H1 (cell line): ENCODE measurements around the gene DCUN1D2. TPM values are rescaled to one million over a fixed set of nuclear protein-coding genes. Genes with fewer than 3 reads are reported as not detected.

ENCODE experiments used
- CTCF ChIA-PET: fragments of 300-600 bp; sonication (Branson Sonifier 250); formaldehyde crosslinking; loops from one replicate; lab custom pipeline; 2021; ENCODE audit not compliant: partially characterized antibody; lab: Charles Lee
- POLR2A ChIA-PET: fragments of 300-600 bp; sonication (Branson Sonifier 250); formaldehyde crosslinking; loops from one replicate; lab custom pipeline; 2021; ENCODE audit warnings: inconsistent platforms; ENCODE audit not compliant: partially characterized antibody; lab: Charles Lee
- DNase-seq, 2 experiments: peaks; one replicate each; pipeline versions ENCODE4 v3.0.0 to v3.0.0-alpha.2; 2010 to 2022; ENCODE audit warnings: low spot score in 2 of 2, low read depth in 1 of 2, mixed read lengths in 1 of 2
- FAIRE-seq: peaks from 2 replicates; lab custom pipeline; 2011; peaks lifted over from hg19 to GRCh38; lab: Jason Lieb, UNC
- H2AFZ ChIP-seq: 2 replicates; pipeline ENCODE4 v1.8.1; 2012; ENCODE audit warnings: low read length, inconsistent platforms
- H2AK5ac ChIP-seq: 2 replicates; pipeline ENCODE4 v1.6.1; 2013; ENCODE audit warnings: low read depth, low read length
- H2BK120ac ChIP-seq: replicated peaks from 2 replicates; pipeline ENCODE3; 2013; ENCODE audit warnings: low read depth, low read length, inconsistent platforms
- H2BK12ac ChIP-seq: 2 replicates; pipeline ENCODE4 v1.6.1; 2013; ENCODE audit warnings: low read depth, low read length
- H2BK15ac ChIP-seq: 2 replicates; pipeline ENCODE4 v1.6.1; 2013; ENCODE audit warnings: low read length
- H2BK20ac ChIP-seq: 2 replicates; pipeline ENCODE4 v1.6.1; 2013; ENCODE audit warnings: low read length
- H2BK5ac ChIP-seq: 2 replicates; pipeline ENCODE4 v1.6.1; 2013; ENCODE audit warnings: low read depth, low read length
- H3K14ac ChIP-seq: 2 replicates; pipeline ENCODE4 v1.6.1; 2013; ENCODE audit warnings: inconsistent platforms; ENCODE audit not compliant: insufficient read length
- H3K18ac ChIP-seq: 2 replicates; pipeline ENCODE4 v1.6.1; 2013; ENCODE audit warnings: low read length; ENCODE audit errors: extremely low read depth
- H3K23ac ChIP-seq: 2 replicates; pipeline ENCODE4 v1.6.1; 2013; ENCODE audit warnings: inconsistent platforms; ENCODE audit not compliant: insufficient read length
- H3K23me2 ChIP-seq: 2 replicates; pipeline ENCODE4 v1.6.1; 2013; ENCODE audit warnings: low read depth, low read length
- H3K27ac ChIP-seq: 2 replicates; pipeline ENCODE4 v1.6.1; 2011; ENCODE audit warnings: low read depth, low read length, inconsistent platforms
- H3K27me3 ChIP-seq, 4 experiments: replicated peaks in 1 of 4; 1 replicate in 1 of 4; 2 replicates in 3 of 4; pipeline versions ENCODE4 v1.6.1 to v1.8.1; 2011 to 2013; ENCODE audit warnings: low read length in 3 of 4, mild to moderate bottlenecking in 3 of 4, inconsistent platforms in 2 of 4, mixed read lengths in 2 of 4, moderate library complexity in 1 of 4; ENCODE audit not compliant: control insufficient read depth in 3 of 4, insufficient read depth in 3 of 4; ENCODE audit errors: extremely low read depth in 1 of 4
- H3K36me3 ChIP-seq, 4 experiments: 2 replicates each; pipeline versions ENCODE4 v1.6.1 to v1.8.1; 2011 to 2013; ENCODE audit warnings: mild to moderate bottlenecking in 4 of 4, low read length in 3 of 4, moderate library complexity in 2 of 4, control low read depth in 1 of 4, inconsistent platforms in 1 of 4; ENCODE audit not compliant: insufficient read depth in 4 of 4, control insufficient read depth in 2 of 4
- H3K4ac ChIP-seq: replicated peaks from 2 replicates; pipeline ENCODE3; 2013; ENCODE audit warnings: low read length, low read depth, mixed read lengths, inconsistent platforms; ENCODE audit not compliant: insufficient read length
- H3K4me1 ChIP-seq, 4 experiments: replicated peaks in 1 of 4; 1 replicate in 1 of 4; 2 replicates in 3 of 4; pipeline versions ENCODE4 v1.6.1 to v1.8.1; 2011 to 2013; ENCODE audit warnings: low read length in 3 of 4, inconsistent platforms in 2 of 4, mixed read lengths in 1 of 4; ENCODE audit not compliant: insufficient read depth in 4 of 4, control insufficient read depth in 3 of 4
- H3K4me2 ChIP-seq, 2 experiments: 2 replicates each; pipeline versions ENCODE4 v1.6.1 to v1.8.1; 2011 to 2013; ENCODE audit warnings: low read depth in 2 of 2, low read length in 2 of 2, control low read depth in 1 of 2, inconsistent platforms in 1 of 2, mild to moderate bottlenecking in 1 of 2; ENCODE audit not compliant: insufficient read depth in 1 of 2
- H3K4me3 ChIP-seq, 4 experiments: fragments of 200-600, 300-600 bp in 1 of 4; sonication (generic), shearing (Covaris generic), sonication (Bioruptor Twin) in 1 of 4; 2 replicates each; pipeline versions ENCODE4 v1.5.1 to v1.8.1; 2011 to 2016; ENCODE audit warnings: low read length in 4 of 4, low read depth in 3 of 4, control low read depth in 2 of 4, inconsistent platforms in 2 of 4, mild to moderate bottlenecking in 2 of 4, mixed read lengths in 1 of 4, moderate library complexity in 1 of 4; ENCODE audit not compliant: insufficient read depth in 2 of 4; ENCODE audit errors: extremely low read depth in 1 of 4
- H3K56ac ChIP-seq: replicated peaks from 2 replicates; pipeline ENCODE3; 2013; ENCODE audit warnings: low read depth, mild to moderate bottlenecking, mixed read lengths, low read length, inconsistent platforms; ENCODE audit not compliant: insufficient read length
- H3K79me1 ChIP-seq: 2 replicates; pipeline ENCODE4 v1.6.1; 2013; ENCODE audit warnings: low read depth, low read length, control low read depth
- H3K79me2 ChIP-seq, 2 experiments: 2 replicates each; pipeline versions ENCODE4 v1.6.1 to v1.8.1; 2012 to 2013; ENCODE audit warnings: low read length in 2 of 2, mild to moderate bottlenecking in 2 of 2, inconsistent platforms in 1 of 2; ENCODE audit not compliant: insufficient read depth in 2 of 2, control insufficient read depth in 1 of 2
- H3K9ac ChIP-seq, 4 experiments: replicated peaks in 1 of 4; 1 replicate in 1 of 4; 2 replicates in 3 of 4; pipeline versions ENCODE4 v1.6.1 to v1.8.1; 2011 to 2013; ENCODE audit warnings: low read depth in 3 of 4, low read length in 3 of 4, control low read depth in 2 of 4, mild to moderate bottlenecking in 2 of 4, moderate library complexity in 2 of 4, inconsistent platforms in 1 of 4; ENCODE audit errors: extremely low read depth in 1 of 4
- H3K9me3 ChIP-seq, 2 experiments: 2 replicates each; pipeline versions ENCODE4 v1.6.1 to v1.8.1; 2012 to 2013; ENCODE audit warnings: mild to moderate bottlenecking in 2 of 2, moderate library complexity in 2 of 2, control low read depth in 1 of 2, inconsistent platforms in 1 of 2, low read depth in 1 of 2, low read length in 1 of 2, mixed read lengths in 1 of 2; ENCODE audit not compliant: insufficient read depth in 2 of 2
- H4K20me1 ChIP-seq, 2 experiments: replicated peaks in 1 of 2; 2 replicates each; pipeline versions ENCODE3 to v1.8.1; 2011 to 2013; ENCODE audit warnings: inconsistent platforms in 2 of 2, low read length in 2 of 2, mild to moderate bottlenecking in 1 of 2; ENCODE audit not compliant: insufficient read depth in 2 of 2, control insufficient read depth in 1 of 2
- H4K5ac ChIP-seq: 2 replicates; pipeline ENCODE4 v1.6.1; 2013; ENCODE audit warnings: low read length, low read depth, mixed read lengths, inconsistent platforms; ENCODE audit not compliant: insufficient read length
- H4K8ac ChIP-seq: 2 replicates; pipeline ENCODE4 v1.8.0; 2013; ENCODE audit warnings: mild to moderate bottlenecking, moderate library complexity, low read length, inconsistent platforms; ENCODE audit not compliant: insufficient read depth; ENCODE audit errors: extremely low read depth
- H4K91ac ChIP-seq: replicated peaks from 2 replicates; pipeline ENCODE3; 2013; ENCODE audit warnings: low read length, mixed read lengths, inconsistent platforms; ENCODE audit not compliant: insufficient read length
- ATF2 ChIP-seq: IDR thresholded peaks from 2 replicates; pipeline ENCODE4 v1.6.1; 2012; ENCODE audit warnings: low read length, inconsistent platforms
- CHD2 ChIP-seq: IDR thresholded peaks from 2 replicates; pipeline ENCODE4 v1.6.1; 2012; ENCODE audit warnings: low read length, improper control_type of control experiment
- EGR1 ChIP-seq: IDR thresholded peaks from 2 replicates; pipeline ENCODE4 v1.6.1; 2011; ENCODE audit warnings: low read depth, low read length, borderline replicate concordance
- JUND ChIP-seq: IDR thresholded peaks from 2 replicates; pipeline ENCODE4 v1.6.1; 2011; ENCODE audit warnings: mild to moderate bottlenecking, improper control_type of control experiment, low read length
- KDM1A ChIP-seq: fragments of 200-600, 300-600 bp; sonication (generic); IDR thresholded peaks from 2 replicates; pipeline ENCODE4 v1.7.1; 2016; ENCODE audit warnings: mild to moderate bottlenecking, low read length, borderline replicate concordance
- KDM4A ChIP-seq: IDR thresholded peaks from one replicate; pipeline ENCODE4 v1.7.1; 2012; ENCODE audit warnings: low read depth, mild to moderate bottlenecking, moderate library complexity, low read length, inconsistent platforms; ENCODE audit not compliant: severe bottlenecking
- MAFK ChIP-seq: IDR thresholded peaks from 2 replicates; pipeline ENCODE4 v1.6.1; 2012; ENCODE audit warnings: low read depth, mild to moderate bottlenecking, improper control_type of control experiment, low read length
- RAD21 ChIP-seq, 2 experiments: IDR thresholded peaks in 1 of 2; conservative IDR thresholded peaks in 1 of 2; 2 replicates each; pipeline ENCODE4 v1.6.1; 2011; ENCODE audit warnings: low read depth in 2 of 2, low read length in 2 of 2, improper control_type of control experiment in 1 of 2, inconsistent platforms in 1 of 2, mild to moderate bottlenecking in 1 of 2, moderate library complexity in 1 of 2
- USF2 ChIP-seq: IDR thresholded peaks from 2 replicates; pipeline ENCODE4 v1.6.1; 2011; ENCODE audit warnings: low read length, improper control_type of control experiment
- WGBS, 2 experiments: shearing (Covaris generic) in 1 of 2; methylation state at CpG; one replicate each; pipeline versions ENCODE4 v1.1.6 to v1.1.7; 2013 to 2015; ENCODE audit warnings: low lambda C conversion rate in 2 of 2, mixed read lengths in 2 of 2, inconsistent platforms in 1 of 2, low coverage in 1 of 2, missing lambda C conversion rate in 1 of 2; ENCODE audit not compliant: insufficient replicate concordance in 2 of 2, insufficient coverage in 1 of 2, insufficient read length in 1 of 2; ENCODE audit errors: extremely low coverage in 1 of 2, missing lambda C conversion rate in 1 of 2; 5-methylcytosine and 5-hydroxymethylcytosine counted together
- polyA plus RNA-seq, 7 experiments: library from polyadenylated mRNA; depleted of rRNA in 3 of 7; stranded (reverse) in 5 of 7; unstranded in 2 of 7; fragments of >200 nt in 5 of 7; fragments of 200-250 nt in 2 of 7; gene quantifications; 1 replicate in 5 of 7; 2 replicates in 1 of 7; 4 replicates in 1 of 7; pipeline versions ENCODE4 v1.2.1 to v1.2.3, GENCODE V29; 2011 to 2013; ENCODE audit warnings: missing spikeins in 2 of 7, mixed read lengths in 2 of 7
- total RNA-seq: library from RNA; stranded (reverse); fragmentation: NEBNext Ultra II Directional; extraction: Animal tissue kit (Norgen Biotek cat#: 25700); gene quantifications from 2 replicates; pipeline ENCODE4 v1.2.1, GENCODE V29; 2021

Gene DCUN1D2
- total and polyA plus RNA-seq, 2 of the 8 experiments (the other 6 are each of a cell fraction or from before 2014, with no cell fraction given) = 19.5 to 35.3 TPM

- WGBS, 2 experiments = 96% methylated on average over 41 of the region's 45 CpGs; no CpG with 5 or more reads in 1 of the 2 experiments
- Histone ChIP-seq H4K8ac (peak overlapping the region; percentile 80), H3K4me1 (no peaks in the 10 kb centered on the region), H3K18ac (no peak overlapping the region), H4K91ac (no peak overlapping the region), H2BK120ac (no peak overlapping the region), H4K20me1 (no peaks in the 10 kb centered on the region), H3K27ac (no peak overlapping the region), H2AK5ac (no peak overlapping the region), H3K36me3 (no peaks in the 10 kb centered on the region), H2BK20ac (no peak overlapping the region), H3K23me2 (peaks cover 4% of the 10 kb centered on the region; the same call in 1 of the 2 replicates), H2BK5ac (no peak overlapping the region), H3K9ac (no peak overlapping the region), H3K23ac (no peak overlapping the region), H2BK12ac (no peak overlapping the region), H3K4me2 (no peak overlapping the region), H3K9me3 (no peaks in the 10 kb centered on the region), H3K79me1 (no peaks in the 10 kb centered on the region), H3K79me2 (no peaks in the 10 kb centered on the region), H3K14ac (no peak overlapping the region), H3K56ac (no peak overlapping the region), H3K4ac (no peak overlapping the region), H2BK15ac (no peak overlapping the region), H3K27me3 (no peaks in the 10 kb centered on the region), H2AFZ (no peak overlapping the region), H4K5ac (no peak overlapping the region), H3K4me3 (no peak overlapping the region)
- no peak for TF ChIP-seq EGR1
- TF ChIP-seq MAFK = no peak
- TF ChIP-seq KDM4A = no peak
- TF ChIP-seq RAD21 (IDR thresholded peaks at IDR 0.05 in 1 of 2, conservative IDR thresholded peaks at IDR 0.05 in 1 of 2; ENCODE audit: low read depth in 2 of 2, low read length in 2 of 2) = no peak
- no peak for TF ChIP-seq USF2
- TF ChIP-seq KDM1A = no peak
- TF ChIP-seq ATF2 = no peak
- no peak for TF ChIP-seq CHD2
- TF ChIP-seq JUND = no peak
- CTCF ChIA-PET = interaction anchor here (1.0 to 1.8 kb wide), 8 partner anchors 11 to 106 kb away, joined by 3 to 6 read pairs (median 4); no protein-coding TSS in a partner anchor
- DNase-seq (no peak), FAIRE-seq (no peak)
- POLR2A ChIA-PET = no interaction called here
These were observed 61.5 kb downstream of the DCUN1D2 start for GRCh38 chr13:113428871-113429607.
